NK-92 (cell line): ENCODE measurements around the gene TMEM185A.
"Not testable (repeated sequence)": the region's sequence is repeated elsewhere in the genome, so short reads cannot be mapped to it uniquely, and the experiment has no call there.

Source experiments
- DNase-seq: peaks from one replicate; lab custom pipeline; 2025; ENCODE audit not compliant: unreplicated experiment; lab: John Stamatoyannopoulos, UW

The TMEM185A gene

GRCh38 chrX:149631234-149632165 lies at the start of gene TMEM185A:
Gene TMEM185A, minus strand, starts transcription at chrX:149631792. Its CDS starts 212 bp downstream, at chrX:149631580.
- no peak for DNase-seq

DNA sequence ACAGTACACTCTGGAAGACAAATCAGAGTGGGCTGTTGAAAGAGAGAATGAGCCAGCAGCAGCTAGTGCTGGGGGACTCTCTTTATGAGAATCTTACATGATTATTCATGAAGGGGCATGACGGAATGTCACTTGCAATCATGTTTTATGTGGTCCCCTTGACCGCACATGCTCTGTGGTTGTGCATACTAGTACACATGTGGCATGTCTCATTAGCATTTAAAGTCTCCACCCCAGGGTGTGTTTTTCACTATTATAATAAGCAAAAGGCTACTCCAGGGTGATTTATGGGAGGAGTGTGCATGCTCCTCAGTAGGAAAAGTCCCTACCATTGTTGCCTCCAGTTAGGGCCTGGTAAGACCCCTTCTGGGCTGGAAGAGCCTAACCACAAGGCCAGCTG lies 49.6 kb upstream of the TMEM185A start:
- DNase-seq = no peak

DNA sequence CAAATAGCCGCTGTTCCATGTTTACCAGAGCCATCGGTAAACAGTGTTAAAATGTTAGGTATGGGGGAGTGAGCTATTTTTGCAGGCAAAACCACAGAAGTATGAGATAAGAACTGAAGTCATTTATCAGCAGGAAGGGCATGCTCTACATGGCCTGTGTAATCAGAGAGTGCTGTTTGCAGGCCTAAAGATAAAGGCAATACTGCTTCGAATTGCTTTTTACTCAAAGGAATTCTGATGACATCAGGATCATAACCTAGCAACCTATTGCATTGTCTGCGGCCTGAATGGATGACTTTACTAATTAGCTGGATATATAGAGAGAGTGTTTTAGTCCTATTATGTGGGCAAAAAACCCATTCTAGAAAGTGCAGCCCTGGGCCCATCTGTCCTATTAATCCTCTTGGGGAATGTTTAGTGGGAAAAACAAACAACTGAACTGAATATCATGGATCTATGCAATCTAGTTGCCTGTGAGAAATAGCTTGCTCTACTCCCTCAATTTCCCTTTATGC lies 47.6 kb upstream of the TMEM185A start:
- DNase-seq = not testable (repeated sequence)

DNA sequence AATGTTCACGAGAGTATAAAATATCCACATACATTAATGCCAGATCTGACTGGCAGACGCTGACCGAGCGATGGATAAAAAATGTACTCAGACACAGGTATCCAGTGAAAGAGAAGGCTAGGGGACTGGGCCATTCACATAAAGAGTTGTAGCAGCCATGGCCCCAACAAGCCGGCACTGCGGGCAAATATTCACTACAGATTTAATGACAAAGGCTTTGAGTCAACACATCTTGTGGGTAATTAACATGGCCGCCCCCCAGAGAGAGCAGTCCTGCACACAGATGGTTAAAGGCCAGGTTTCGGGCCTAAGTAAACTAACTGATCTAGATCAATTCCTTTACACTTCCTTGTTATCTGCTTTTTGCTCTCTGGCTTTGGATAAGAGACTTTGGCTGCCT lies 44.0 kb upstream of the TMEM185A start:
- not testable (repeated sequence) for DNase-seq

DNA sequence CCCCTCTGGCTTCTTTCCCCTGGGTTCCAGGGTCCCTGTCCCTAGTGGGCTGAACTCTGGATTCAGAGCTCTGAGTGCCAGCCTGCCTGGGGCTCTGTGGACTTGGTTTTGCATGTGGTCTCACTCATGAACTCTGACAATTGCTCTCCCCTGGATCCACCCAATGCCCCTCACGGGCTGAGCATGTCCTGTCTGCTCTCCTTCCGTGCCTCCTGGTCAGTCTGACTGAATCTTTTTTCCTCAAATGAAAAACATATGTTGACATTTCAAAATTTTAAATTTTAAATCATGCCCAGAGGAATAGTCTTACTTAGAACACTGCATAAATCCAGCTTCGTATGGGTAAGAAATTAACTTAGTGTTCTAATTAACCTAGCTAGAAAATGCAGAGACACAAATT lies 43.5 kb upstream of the TMEM185A start:
- DNase-seq = not testable (repeated sequence)

DNA sequence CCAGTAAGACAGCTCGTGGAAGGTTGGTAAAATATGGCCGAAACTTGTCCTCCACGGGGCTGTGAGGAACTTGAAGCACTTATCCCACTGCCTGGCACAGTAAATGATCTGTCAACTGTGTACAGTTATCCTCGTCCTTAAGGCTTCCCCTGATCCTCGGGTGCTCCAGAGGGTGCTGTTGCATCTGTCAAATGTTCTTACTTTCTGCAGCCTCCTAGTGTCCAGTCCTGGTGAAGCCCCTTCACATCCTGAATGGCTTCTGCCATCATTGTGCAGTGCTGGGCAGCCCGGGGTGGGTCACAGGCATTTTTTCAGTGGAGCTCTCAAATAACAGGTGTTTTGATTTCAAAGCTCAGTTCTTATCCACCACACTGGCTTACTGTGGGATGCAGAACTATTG lies 29.0 kb upstream of the TMEM185A start:
- not testable (repeated sequence) for DNase-seq

- not testable (repeated sequence) for DNase-seq
These were observed 24.8 kb upstream of the TMEM185A start for GRCh38 chrX:149656260-149656884.

DNA sequence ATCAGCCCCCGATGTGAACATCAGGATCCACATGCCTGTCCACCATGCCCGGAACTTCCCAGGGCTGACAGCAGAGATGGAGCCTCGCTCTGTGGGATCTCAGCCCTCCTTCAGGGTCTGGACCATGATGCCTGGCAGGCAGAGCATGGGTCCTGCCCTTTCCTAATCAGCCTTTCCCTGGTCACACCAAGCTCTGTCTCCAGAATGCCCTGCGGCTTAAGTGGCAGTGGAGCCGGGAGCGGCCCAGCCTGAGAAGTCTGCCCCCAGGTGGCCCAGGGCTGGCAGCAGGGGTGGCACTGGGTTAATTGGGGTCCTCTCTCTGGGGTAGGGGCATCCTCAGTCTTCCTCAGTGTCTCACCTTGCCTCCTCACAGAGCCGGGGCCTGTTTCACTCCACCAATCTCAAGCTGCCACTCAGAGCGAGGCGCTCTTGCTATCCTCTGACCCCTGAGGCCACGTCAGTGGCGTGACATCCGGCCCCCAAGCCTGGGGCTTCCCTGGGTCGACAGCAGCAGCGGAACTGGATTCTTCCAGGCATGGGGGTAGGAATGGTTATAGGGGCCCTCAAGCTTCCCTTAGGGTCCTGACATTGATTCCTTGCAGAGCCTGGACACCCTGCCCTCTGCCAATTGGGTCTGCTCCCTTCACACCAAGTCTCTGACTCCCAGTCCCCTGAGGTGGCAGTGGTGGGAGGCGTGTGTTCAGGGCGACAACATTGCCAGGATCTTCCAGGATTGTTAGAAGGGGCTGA lies 20.8 kb upstream of the TMEM185A start:
- no peak for DNase-seq

DNA sequence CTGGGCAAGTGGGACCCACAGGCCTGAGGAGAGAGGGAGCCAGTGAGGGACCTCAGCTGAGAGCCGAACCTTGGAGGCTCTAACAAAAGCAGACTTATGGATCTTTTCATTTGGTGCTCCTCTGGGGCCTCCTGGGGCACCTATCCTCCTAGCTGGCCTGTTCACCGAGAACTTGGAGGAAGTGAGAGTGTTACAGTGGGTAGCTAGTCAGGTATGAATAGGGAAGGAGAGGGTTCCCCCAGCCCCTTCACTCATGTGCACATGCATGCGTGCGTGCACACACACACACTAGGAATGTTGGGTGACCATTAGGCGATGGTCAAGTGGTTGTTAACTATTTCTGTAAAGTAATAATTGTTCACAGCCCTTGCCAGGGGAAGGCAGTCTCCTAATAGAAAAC lies 18.6 kb upstream of the TMEM185A start:
- DNase-seq = no peak

- no peak for DNase-seq
These were observed 17.3 kb upstream of the TMEM185A start for GRCh38 chrX:149648932-149649331.

GRCh38 chrX:149647505-149647904 lies 15.9 kb upstream of the TMEM185A start:
- no peak for DNase-seq

DNA sequence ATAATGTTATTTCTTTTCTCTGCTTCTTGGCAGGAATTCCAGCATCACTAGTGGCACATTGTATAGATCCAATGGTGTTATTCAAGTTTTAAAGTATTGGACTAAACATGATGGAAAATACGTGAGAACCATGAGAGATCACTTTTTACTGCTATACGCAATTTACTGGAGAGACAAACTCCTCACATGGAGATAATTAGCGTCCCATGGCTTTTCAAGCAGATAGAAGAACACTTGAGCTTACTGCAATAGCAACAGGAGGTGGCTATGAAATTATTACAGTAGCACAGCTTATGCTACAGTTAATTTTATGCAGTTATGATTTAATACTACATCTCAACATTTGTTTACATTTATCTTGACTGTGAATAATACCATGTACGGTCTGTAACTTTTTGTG lies 11.9 kb upstream of the TMEM185A start:
- DNase-seq = no peak

DNA sequence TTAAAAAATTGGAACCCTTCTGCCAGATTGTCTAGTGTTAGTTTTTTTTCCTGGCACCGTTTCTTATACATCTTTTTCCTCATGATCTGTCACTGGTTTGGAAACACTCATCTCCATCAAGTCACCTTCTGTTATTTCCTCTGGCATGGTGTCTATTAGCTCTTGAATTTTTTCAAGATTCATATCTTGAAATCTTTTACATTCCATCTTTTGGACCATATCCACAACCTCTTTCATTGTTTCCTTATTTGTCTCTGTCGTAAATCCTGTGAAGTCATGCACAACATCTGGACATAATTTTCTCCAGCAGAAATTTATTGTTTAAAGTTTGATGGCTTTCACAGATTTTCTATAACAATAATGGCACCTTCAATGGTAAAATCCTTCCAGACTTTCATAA lies 10.2 kb upstream of the TMEM185A start:
- DNase-seq = no peak

- DNase-seq = no peak
These were observed 9.8 kb upstream of the TMEM185A start for GRCh38 chrX:149641432-149641831.

GRCh38 chrX:149639568-149639967 lies 8.0 kb upstream of the TMEM185A start:
- DNase-seq = no peak

DNA sequence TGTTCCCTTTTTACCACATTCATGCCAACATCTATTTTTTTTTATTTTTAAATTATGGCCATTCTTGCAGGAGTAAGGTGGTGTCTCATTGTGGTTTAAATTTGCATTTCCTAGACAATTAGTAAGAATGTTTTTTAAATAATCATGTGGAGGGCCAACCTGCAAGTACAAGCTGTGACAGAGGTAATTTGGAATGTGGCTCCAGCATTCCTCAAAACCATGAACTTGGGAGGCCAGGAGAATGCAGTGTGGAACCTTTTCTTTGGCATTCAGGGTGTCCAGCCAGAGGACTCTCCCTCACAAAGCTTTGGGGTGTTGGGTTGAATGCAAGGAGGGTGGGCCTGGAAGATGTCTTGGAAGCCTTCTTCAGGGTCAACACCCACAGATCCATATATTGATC lies 7.3 kb upstream of the TMEM185A start:
- no peak for DNase-seq

GRCh38 chrX:149633511-149633910 lies 1.9 kb upstream of the TMEM185A start:
- no peak for DNase-seq

DNA sequence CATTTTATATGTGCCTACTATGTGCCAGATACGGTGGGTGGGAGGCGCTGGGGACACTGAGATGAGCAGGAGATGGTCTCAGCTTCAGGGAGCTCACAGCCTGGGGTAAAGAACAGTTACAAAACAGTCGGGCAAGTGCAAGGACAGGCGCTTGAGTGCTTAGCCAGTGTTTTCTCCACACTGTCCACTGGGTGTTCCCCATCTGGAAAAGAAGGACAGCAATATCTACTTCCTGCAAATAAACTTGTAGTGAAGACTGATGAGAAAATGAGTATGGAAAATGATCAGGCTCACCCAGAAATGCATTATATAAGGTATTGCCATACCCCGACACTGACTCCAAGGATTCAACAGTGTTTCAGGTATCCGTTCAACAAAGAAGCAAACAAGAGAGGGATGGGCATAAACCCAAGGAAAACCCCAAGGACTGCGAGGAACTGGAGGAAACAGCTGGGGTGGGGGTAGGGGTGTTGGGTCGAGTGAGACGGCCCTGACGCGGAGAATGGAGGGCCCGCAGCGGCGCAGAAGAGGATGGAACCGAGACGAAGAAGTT lies 835 bp downstream of the TMEM185A start:
- no peak for DNase-seq

DNA sequence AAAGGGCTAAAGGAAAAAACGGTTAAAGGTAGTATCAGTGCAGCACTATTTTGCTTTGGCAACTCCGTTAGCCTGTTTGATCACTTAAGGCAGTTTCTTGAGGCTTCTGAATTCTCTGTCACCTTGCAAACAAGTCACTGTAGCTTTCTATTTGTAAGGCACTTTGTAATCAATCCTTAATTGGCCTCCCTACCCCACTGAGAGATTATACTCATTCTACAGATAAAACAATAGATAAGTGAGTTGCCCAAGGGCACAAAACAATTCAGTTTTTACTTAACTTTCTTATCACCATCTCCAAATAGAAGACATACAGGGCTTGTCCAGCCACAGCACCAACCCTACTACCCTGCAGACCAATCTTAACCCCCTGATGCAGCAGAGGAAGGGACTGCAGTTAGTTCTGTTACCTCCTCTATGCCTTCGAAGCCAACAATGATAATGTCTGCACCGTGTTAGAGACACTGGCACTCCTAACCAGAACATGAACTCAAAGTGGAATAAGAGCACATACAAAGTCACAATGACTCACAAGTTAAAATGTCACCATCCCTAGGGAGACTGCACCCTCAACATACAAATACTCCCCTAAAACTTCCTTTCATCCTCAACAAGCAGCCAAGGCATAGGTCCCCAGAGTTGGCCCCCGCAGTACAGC lies 1.7 kb downstream of the TMEM185A start:
- no peak for DNase-seq

DNA sequence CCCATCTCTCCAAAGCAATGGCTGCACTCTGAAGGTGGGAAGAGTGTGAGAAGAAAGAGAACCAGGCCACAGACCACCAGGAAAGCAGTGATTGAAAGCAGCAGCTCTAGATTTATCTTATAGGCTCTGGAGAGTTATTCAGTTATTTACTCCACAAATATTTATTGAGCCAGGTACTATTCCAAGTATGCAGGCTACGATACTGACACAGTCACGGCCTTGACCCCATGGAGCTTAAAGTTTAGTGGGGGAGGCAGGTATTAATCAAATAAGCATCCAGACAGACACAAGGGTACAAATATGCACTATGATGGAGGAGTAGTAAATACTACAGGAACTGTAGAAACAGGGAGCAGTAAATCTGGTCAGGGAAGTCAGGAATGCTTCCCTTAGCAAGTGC lies 2.8 kb downstream of the TMEM185A start:
- DNase-seq = no peak

DNA sequence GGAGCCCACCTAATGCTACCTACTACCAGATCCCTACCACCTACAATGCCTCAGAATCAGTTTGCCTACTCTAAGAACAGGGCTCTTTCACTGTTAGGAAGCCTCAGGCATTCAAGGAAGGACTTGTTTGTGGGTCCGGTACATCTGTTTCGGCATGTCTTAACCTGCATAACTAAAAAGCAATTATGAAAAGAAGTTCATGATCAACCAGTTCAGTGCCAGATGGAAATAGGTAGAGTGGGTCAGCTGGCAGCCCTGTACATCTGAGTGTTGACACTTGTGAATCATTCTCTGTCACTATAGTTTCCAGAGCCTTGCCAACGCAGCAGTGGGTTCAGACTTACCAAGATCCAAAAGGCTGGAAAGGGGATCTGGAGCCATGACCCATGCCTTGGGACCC lies 3.3 kb downstream of the TMEM185A start:
- DNase-seq = no peak
